ENCODE results near the gene WNT10A.

WNT10A gene

GRCh38 chr2:218857371-218858137 is 23.1 kb upstream of the WNT10A start:
- DNase-seq (ENCODE audit: low spot score) = no peak

- DNase-seq (ENCODE audit: low spot score) = peak; percentile 37
Observed at GRCh38 chr2:218858138-218858445, 22.6 kb upstream of the WNT10A start.

GRCh38 chr2:218858671-218859555 is 21.7 kb upstream of the WNT10A start:
- DNase-seq (ENCODE audit: low spot score) = peak; percentile 74

- DNase-seq (ENCODE audit: low spot score) = no peak
Observed at GRCh38 chr2:218859556-218859987, 21.1 kb upstream of the WNT10A start, which contains the start of gene WNT6. Gene WNT6, plus strand, starts transcription at chr2:218859805. Its CDS starts 233 bp downstream, at chr2:218860038.

GRCh38 chr2:218859988-218860831 is 20.4 kb upstream of the WNT10A start:
- no peak for DNase-seq (ENCODE audit: low spot score)

- peak; percentile 96 for DNase-seq (ENCODE audit: low spot score)
Observed at GRCh38 chr2:218860950-218861381, 19.7 kb upstream of the WNT10A start.

- no peak for DNase-seq (ENCODE audit: low spot score)
Observed at GRCh38 chr2:218861645-218862318, 18.9 kb upstream of the WNT10A start.

GRCh38 chr2:218863021-218863520 is 17.6 kb upstream of the WNT10A start:
- DNase-seq (ENCODE audit: low spot score) = no peak

GRCh38 chr2:218865396-218865795 is 15.3 kb upstream of the WNT10A start:
- no peak for DNase-seq (ENCODE audit: low spot score)

- no peak for DNase-seq (ENCODE audit: low spot score)
Observed at GRCh38 chr2:218865999-218866398, 14.7 kb upstream of the WNT10A start.

- no peak for DNase-seq (ENCODE audit: low spot score)
Observed at GRCh38 chr2:218867900-218868299, 12.8 kb upstream of the WNT10A start.

- DNase-seq (ENCODE audit: low spot score) = no peak
Observed at GRCh38 chr2:218869064-218869463, 11.6 kb upstream of the WNT10A start.

- no peak for DNase-seq (ENCODE audit: low spot score)
Observed at GRCh38 chr2:218870984-218871344, 9.7 kb upstream of the WNT10A start.

- no peak for DNase-seq (ENCODE audit: low spot score)
Observed at GRCh38 chr2:218871345-218872302, 9.0 kb upstream of the WNT10A start.

- no peak for DNase-seq (ENCODE audit: low spot score)
Observed at GRCh38 chr2:218872645-218873358, 7.8 kb upstream of the WNT10A start.

GRCh38 chr2:218873359-218874194 is 7.1 kb upstream of the WNT10A start:
- no peak for DNase-seq (ENCODE audit: low spot score)

- no peak for DNase-seq (ENCODE audit: low spot score)
Observed at GRCh38 chr2:218875692-218876246, 4.9 kb upstream of the WNT10A start.

- peak; percentile 83 for DNase-seq (ENCODE audit: low spot score)
Observed at GRCh38 chr2:218876562-218877219, 4.0 kb upstream of the WNT10A start.
